Stimulated activated naive CD4-positive, alpha-beta T cell treated with Interleukin-2 at 50 U/mL for 16 hours (primary cell): ENCODE data around the gene FAHD1.
"Not testable (repeated sequence)": the region's sequence is repeated elsewhere in the genome, so short reads cannot be mapped to it uniquely, and the experiment has no call there.

Experiments
- DNase-seq: peaks from one replicate; lab custom pipeline; 2025; lab: John Stamatoyannopoulos, UW

The FAHD1 gene

GRCh38 chr16:1789643-1790045 lies 37.4 kb upstream of the FAHD1 start:
- no peak for DNase-seq

- no peak for DNase-seq
Measured at GRCh38 chr16:1790261-1790610, 36.8 kb upstream of the FAHD1 start.

GRCh38 chr16:1790611-1791255 lies 36.3 kb upstream of the FAHD1 start:
- DNase-seq = no peak

DNA sequence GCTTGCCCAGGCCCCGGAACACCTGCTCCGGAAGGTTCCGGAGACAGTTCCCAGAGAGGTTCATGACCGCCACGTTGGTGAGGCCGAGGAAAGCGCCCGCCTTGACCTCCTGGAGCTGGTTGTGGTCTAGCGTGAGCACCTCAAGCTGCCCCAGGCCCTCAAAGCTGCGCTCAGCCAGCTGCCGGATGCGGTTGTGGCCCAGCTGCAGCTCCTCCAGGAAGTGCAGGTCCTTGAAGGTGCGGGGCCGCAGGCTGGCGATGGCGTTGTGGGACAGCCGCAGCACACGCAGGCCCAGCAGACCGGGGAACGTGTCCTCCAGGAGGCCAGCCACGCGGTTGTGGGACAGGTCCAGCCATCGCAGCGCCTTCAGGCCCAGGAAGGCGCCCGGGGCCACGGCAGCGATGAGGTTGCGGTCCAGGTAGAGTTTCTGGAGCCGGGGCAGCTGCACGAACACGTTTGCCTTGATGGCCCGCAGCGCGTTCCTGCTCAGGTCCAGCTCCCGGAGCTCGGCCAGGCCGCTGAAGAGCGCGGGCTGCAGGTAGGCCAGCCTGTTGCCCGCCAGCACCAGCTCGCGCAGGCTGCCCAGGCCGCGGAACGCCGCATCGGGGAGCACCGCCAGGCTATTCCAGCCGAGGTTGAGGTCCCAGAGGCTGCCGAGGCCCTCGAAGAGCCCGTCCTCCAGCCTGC lies 35.6 kb upstream of the FAHD1 start:
- no peak for DNase-seq

DNA sequence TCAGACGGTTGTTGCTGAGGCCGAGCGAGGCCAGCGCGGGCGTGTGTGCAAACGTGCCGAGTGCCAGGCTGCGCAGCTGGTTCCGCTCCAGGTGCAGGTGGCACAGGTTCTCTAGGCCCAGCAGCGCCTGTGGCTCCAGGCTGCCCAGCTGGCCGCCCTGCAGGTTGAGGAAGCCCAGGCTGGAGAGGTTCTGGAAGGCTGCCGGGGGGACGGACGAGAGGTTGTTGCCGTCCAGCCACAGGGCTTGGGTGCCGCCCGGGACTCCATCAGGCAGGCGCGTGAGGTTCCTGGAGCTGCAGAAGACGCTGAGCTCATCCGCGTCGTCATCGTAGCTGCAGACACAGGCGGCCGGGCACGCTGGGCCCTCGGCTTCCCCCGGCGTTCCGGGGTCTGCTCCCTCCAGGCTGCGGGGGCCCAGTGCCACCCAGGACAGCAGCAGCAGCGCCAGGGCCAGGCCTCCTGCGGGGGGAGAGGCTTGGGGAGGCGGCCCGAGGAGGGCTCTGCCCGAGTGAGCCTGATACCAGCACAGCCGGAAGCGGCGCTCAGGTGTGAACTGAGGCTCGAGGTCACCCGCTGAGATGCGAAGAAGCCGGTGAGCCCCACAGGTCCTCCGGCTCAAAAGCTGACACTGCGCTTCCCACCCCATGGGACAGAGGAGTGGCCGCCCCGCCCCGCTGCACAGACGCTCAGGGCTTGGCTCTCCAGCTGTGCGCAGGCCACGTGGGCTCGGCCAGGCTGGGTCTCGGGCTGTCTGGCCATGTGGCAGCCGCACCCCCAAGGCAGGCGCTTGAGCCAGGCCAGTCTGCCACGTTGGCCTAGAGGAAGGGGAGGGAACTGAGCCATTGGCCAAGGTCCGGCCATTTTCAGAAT lies 34.8 kb upstream of the FAHD1 start:
- DNase-seq = no peak

DNA sequence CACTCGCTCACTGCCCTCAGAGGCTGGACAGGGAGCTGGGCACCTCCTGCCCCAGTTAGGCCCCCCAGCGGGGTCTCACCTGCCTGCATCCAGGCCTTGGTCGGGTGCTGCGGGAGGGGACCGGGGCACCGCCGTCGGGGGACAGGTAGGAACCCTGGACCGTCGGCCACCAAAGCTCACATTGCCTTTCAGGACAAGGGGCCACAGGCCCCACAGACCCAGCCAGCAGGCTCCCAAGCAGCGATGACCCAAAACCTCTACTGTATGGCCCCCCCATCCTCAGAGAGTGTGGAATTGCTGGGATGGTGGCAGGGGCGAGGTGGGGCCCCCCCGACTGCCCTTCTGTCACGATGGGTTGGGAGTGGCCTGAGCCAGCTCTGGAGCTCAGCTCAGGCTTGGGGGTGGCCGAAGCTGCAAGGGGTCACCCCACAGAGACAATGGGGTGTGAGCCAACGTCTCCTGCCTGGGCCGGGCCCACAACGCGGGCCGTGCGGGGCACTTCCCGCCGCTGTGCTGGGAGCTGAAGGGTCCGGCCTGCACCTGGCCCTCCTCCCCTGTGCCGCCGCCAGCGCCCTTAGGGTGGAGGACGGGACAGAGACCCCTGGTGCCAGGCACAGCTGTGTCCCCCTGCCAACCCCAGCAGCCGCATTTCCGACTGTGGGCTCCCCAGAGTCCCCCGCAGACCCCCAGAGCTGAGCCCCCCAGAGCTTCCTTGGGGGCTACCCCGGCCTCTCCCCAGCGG lies 34.0 kb upstream of the FAHD1 start:
- DNase-seq = no peak

DNA sequence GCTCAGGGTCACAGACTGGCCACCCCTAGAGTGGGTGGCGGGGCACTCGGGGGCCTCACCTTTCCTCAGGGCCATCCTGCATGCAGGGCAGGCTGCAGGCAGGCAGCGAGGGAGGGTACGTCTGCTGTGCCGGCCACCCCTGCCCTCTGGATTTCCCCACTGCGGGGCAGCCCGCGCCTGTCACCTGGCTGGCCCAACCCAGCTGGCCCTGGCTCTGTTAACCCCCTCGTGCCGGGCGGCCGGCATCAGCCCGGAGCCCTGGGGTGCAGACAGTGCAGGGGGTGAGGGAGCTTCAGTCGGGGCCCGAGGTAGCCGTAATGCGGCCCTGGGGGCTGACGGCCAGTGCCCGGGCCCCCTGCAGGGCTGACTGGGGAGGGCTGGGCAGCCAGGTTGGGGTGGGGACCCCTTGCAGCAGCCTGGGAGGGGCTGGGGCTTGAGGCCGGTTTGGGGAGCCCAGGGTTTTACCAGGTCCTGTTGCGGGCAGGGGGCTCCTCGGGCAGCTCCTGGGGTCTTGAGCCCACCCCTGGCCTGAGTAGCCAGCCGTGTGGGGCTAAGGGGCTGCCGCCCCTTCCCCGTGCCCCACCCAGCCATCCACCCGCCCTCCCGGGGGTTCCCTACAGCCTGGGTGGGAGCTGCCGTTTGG lies 33.3 kb upstream of the FAHD1 start, which contains the start of gene IGFALS:
IGFALS (minus strand) TSS at position 128 of the 643 bp plus-strand sequence; CDS start at position 75, 53 bp downstream.
- DNase-seq = no peak

DNA sequence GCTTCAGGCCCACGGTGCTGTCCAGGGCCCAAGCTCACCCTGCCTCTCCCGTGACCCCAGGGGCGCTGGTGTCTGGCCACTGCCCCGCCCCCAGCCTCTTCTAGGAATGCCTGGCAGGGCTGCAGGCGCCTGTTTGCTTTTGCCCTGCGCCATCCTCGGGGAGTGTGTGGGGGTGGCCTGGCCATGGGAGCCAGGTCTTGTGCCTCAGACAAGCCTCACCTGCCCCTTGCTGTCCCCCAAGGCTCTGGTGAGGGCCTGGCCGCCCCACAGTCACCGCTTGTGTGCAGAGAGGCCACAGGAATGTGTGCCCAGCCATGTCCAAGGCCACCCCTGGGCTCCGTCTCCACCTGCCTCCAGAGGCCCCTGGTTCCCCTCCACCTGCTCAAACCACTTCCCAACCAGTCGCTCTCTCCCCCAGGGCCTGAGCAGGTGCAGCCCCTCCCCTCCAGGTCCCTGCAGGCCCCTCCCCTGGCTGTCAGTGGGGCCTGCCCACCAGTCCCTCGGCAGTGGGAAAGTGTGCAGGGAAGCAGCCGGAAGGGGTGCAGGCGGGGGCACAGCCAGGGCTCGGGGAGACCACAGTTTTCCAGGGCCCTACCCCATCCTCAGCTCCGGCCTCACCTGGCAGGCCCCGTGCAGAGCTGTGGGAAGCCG lies 32.7 kb upstream of the FAHD1 start:
- no peak for DNase-seq

- no peak for DNase-seq
Measured at GRCh38 chr16:1794908-1795666, 31.9 kb upstream of the FAHD1 start.

- not testable (repeated sequence) for DNase-seq
Measured at GRCh38 chr16:1799263-1799662, 27.7 kb upstream of the FAHD1 start.

DNA sequence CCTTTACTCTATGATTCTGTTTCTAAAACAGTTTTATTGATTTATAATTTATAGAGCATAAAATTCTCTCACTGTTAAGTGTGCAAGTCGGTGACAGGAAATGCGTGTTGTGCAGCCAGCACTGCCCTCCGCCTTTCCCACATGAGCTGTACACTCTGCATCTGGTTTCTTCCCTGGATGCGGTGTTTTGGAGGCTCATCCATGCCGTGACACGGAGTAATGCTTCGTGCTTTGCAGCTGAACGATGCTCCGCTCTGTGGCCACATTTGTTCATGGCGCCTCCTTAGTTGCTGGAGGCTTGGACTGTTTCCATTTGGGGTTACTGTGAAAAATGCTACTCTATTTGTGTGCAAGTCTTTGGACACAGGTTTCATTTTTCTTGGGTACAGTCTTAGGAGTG lies 26.3 kb upstream of the FAHD1 start:
- no peak for DNase-seq

DNA sequence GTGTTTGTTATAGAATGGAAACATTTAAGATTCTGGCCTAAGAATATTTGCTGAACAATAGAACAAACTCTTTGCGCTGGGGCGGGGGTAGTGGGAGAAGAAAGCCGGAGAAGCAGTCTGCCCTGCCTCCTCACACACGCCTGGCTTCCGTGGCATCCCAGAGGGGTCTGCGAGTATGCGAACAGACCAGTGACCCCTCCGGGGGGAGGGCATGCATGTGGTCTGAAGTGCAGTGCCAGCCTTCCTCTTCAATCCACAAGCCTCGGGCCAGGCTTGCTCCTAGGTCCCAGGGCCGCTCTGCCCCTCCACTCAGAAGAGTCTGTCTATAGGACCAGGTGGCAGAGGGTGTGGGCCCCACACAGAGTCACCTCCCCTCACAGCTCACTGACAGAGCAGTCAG lies 19.4 kb upstream of the FAHD1 start:
- DNase-seq = no peak

- no peak for DNase-seq
Measured at GRCh38 chr16:1808691-1809090, 18.3 kb upstream of the FAHD1 start.

DNA sequence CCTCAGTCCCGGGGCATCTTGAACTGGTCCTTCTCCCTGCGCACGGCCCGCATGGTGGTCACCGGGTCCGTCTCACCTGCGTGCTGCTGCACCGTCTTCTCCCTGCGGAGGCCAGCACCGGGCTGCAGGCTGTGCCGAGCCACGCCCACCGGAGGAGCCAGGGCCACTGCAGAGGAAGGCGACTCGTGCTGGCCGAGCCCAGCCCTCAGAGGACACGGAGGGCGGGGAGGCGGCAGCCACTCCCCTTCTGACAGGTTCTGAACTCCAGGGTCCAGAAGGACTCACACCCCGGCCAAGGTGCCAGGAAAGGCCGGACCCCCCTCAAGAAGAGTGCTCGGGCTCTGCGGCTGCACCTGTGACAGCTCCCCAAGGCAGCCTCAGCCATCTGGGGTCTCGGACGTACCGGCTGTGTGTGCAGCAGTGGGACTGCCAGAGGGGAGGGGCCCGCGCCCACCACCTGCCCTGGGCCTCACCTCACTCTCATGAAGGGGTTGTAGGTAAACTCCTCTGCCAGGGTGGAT lies 17.7 kb upstream of the FAHD1 start:
- no peak for DNase-seq

- no peak for DNase-seq
Measured at GRCh38 chr16:1810106-1810505, 16.9 kb upstream of the FAHD1 start.

DNA sequence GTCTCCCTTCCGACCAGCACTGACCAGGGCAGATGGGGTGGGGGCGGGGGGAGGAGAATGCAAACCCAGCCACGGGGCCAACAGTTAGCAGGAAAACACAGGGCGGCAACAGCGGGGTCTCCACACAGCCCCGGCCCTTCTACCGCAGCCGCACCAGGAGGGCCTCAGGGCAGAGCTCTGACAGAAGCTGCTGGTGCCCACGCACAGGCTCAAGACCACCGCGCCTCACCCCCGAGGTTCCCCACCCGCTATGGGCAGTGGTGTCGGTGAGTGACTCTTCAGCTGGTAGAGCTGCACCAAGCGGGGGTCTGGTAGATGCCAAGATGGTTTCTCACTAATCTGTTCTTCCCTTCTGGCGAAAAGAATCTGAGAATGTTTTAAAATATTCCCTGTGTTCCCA lies 16.5 kb upstream of the FAHD1 start:
- no peak for DNase-seq

GRCh38 chr16:1812732-1813163 lies 14.3 kb upstream of the FAHD1 start:
- peak; percentile 11 for DNase-seq

DNA sequence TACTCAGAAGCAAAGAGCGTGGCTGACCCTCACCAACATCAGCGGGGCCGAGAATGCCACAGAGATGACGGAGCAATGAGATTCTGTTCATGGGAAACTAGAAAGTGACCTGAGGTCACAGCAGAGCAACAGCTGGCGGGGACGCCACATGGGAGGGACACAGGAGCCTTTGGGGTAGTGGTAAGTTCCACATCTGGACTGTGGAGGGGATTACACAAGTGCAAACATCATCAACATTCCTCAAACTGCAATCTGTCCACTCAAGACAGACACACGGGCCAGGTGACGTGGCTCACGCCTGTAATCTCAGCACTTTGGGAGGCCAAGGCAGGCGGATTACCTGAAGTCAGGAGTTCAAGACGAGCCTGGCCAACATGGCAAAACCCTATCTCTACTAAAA lies 11.5 kb upstream of the FAHD1 start:
- DNase-seq = no peak

GRCh38 chr16:1816396-1817275 lies 10.4 kb upstream of the FAHD1 start:
- DNase-seq = no peak
